LNCaP clone FGC (cell line): ENCODE data around the gene SIPA1L3.

Experiments
- DNase-seq: peaks from one replicate; pipeline ENCODE4 v3.0.0-alpha.2; 2011; ENCODE audit warnings: low read depth
- H3K4me3 ChIP-seq: 2 replicates; pipeline ENCODE4 v1.5.1; 2011; ENCODE audit warnings: mild to moderate bottlenecking, low read depth, low read length, control low read depth
- CTCF ChIP-seq: IDR thresholded peaks from 2 replicates; pipeline ENCODE4 v1.5.1; 2012; ENCODE audit warnings: mild to moderate bottlenecking; ENCODE audit not compliant: control insufficient read depth, insufficient read depth; ENCODE audit errors: extremely low read depth

The SIPA1L3 gene

GRCh38 chr19:37988758-37989635, 82.0 kb downstream of the SIPA1L3 start:
- no peak overlapping the region for H3K4me3 ChIP-seq
- DNase-seq: no peak
- no peak for TF ChIP-seq CTCF

DNA sequence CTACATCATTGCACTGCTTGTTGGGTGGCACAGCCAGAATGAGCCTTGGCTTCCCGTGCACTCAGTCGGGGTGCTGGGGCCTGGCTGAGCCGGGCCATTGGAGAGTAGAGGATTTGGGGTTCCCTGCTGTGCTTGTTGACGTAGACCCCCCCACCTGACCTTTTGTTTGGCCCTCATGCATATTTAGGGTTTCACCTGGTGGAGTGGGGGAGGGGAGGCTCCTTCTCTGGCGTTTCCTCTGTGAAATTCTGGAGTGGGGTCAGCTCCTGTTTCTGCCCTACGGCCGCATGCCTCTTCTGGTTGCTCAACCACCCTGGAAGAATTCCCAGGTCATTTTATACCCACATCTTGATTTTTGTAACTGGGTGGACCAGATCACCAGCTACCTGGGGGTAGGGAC, 82.8 kb downstream of the SIPA1L3 start:
- TF ChIP-seq CTCF: no peak
- no peak for DNase-seq
- H3K4me3 ChIP-seq: no peak overlapping the region

DNA sequence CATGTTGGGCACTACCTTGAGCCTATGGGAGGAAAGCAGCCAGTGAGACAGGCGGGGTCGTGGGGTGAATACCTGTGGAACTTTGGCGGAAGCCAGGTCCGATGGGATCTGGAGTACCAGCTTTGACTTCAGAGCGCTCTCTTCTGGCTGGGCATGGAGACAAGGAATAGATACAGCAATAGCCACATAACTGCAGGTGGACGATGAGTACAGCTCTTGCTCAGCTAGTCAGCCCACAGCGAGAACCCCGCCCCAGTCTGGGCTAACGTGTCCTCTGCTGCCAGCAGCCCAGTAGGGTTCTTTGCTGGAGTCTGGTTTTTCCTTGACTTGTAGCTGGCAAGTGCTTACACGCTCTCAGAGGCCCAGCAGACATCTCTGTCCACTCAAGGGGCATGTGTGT, 83.4 kb downstream of the SIPA1L3 start:
- no peak for TF ChIP-seq CTCF
- H3K4me3 ChIP-seq: no peak overlapping the region
- no peak for DNase-seq

GRCh38 chr19:37991176-37991835, 84.3 kb downstream of the SIPA1L3 start:
- no peak overlapping the region for H3K4me3 ChIP-seq
- no peak for TF ChIP-seq CTCF
- no peak for DNase-seq

GRCh38 chr19:37991841-37992248, 84.8 kb downstream of the SIPA1L3 start:
- no peak overlapping the region for H3K4me3 ChIP-seq
- TF ChIP-seq CTCF: no peak
- DNase-seq: no peak

- DNase-seq: no peak
These were observed 85.8 kb downstream of the SIPA1L3 start for GRCh38 chr19:37992761-37993160.

More at GRCh38 chr19:37992761-37993160, 85.8 kb downstream of the SIPA1L3 start:
- H3K4me3 ChIP-seq: no peak overlapping the region
- no peak for TF ChIP-seq CTCF
